ACHN (cell line): Measurements from ENCODE around the gene SLC4A11.
A peak's percentile ranks its signal among the peaks of the same experiment; 100 is the strongest.

Source experiments
- DNase-seq: peaks from one replicate; pipeline ENCODE4 v3.0.0-alpha.2; 2015
- in situ Hi-C: cut with HindIII; loops from 2 replicates; pipeline ENCODE4 v1.10.0; 2017; ENCODE audit warnings: low sequenced_read_pairs, low pct_ligation_motif_present, low pct_unique_long_range_greater_than_20kb

The SLC4A11 gene

GRCh38 chr20:3213226-3213625 is 25.8 kb downstream of the SLC4A11 start:
- DNase-seq = no peak
- in situ Hi-C loops = no loop called here

GRCh38 chr20:3210346-3210745 is 28.6 kb downstream of the SLC4A11 start:
- DNase-seq = no peak
- in situ Hi-C loops = no loop called here

DNA sequence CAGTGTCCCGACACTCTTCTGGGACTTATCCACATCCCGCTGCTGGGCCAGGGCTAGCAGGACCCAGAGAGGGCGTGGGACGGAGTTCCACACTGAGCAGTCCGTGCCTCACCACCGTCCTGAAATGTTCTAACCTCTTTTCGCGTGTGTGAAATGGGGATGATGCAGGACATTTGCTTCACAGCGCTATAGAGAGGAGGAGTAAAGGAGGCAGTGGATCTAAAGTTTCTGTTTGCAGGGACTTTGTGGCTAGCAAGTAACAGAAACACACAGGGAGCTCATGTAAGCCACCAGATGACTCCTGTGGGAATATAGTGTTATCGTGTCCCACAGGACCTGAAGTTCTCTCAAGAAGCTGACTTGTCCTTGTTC is 29.1 kb downstream of the SLC4A11 start:
- DNase-seq = no peak
- in situ Hi-C loops = no loop called here

GRCh38 chr20:3209257-3209945 is 29.6 kb downstream of the SLC4A11 start, which contains the start of gene ITPA:
Gene ITPA (plus strand): TSS chr20:3209498. CDS start chr20:3209552, 54 bp downstream.
- peak; percentile 27 for DNase-seq
- in situ Hi-C loops = no loop called here

- DNase-seq = no peak
Observed at GRCh38 chr20:3208786-3209256, 30.2 kb downstream of the SLC4A11 start.

GRCh38 chr20:3204124-3204794 is 34.7 kb downstream of the SLC4A11 start, which contains the start of gene DDRGK1:
Gene DDRGK1 (minus strand): TSS chr20:3204682. CDS start chr20:3204627, 55 bp downstream.
- DNase-seq = peak; percentile 78
- in situ Hi-C loops = no loop called here

More at GRCh38 chr20:3208786-3209256, 30.2 kb downstream of the SLC4A11 start:
- in situ Hi-C loops = no loop called here

GRCh38 chr20:3203315-3204123 is 35.5 kb downstream of the SLC4A11 start:
- in situ Hi-C loops = no loop called here
- peak; percentile 29 for DNase-seq

- no peak for DNase-seq
- in situ Hi-C loops = no loop called here
Observed at GRCh38 chr20:3202965-3203314, 36.0 kb downstream of the SLC4A11 start.

DNA sequence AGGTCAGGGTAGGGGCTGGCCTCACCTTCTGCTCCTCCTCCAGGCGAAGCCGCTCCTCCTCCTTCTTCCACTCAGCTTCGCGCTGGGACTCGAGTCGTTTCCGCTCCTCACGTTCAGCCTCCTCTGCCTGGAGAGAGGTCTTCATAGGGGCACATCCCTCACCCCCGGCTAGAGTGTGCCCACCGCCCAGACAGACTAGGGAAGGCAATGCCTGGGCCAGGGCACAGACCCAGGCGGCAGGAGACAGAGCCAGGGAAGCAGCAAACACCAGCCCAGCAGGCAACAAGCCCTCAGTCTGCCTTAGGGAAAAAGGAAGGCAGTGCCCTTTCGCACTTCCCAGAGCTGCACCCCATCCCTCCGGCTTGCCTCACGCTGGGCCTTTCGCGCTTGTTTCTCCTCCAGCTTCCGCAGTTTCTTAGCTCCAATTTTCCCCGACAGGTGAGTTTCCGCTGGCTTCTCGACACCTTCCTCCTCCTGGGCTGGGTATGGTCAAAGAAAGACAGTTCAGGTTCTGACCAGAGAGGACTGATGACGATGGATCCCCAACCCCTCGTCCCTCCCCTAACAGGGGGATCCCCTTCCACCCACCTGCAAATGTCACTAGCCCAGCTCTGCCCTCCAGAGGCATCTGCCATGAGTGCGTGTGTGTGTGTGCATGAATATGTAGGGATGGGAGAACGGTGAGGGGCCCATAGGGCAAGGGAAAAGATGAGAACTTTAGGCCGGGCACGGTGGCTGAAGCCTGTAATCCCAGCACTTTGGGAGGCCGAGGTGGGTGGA is 38.8 kb downstream of the SLC4A11 start:
- DNase-seq = no peak
- in situ Hi-C loops = no loop called here

DNA sequence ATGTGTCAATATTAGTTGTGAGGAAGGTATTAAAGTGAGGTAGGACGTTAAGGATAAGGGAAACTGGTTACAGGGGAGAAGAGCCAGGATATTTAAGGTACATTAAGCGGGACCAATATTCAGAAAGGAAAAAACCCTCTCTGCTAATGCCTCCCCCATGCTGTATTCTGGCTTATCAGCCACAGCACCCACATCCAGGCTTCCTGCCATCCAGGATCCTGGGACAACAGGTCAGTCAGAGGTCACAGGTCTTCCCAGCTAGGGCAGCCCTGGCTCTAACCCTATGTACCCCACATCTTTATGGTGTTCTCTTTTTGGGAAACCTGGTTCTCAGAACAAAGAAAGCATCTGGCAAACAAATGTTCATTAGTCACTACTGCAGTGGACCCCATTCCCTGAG is 39.8 kb downstream of the SLC4A11 start:
- no peak for DNase-seq
- in situ Hi-C loops = no loop called here

DNA sequence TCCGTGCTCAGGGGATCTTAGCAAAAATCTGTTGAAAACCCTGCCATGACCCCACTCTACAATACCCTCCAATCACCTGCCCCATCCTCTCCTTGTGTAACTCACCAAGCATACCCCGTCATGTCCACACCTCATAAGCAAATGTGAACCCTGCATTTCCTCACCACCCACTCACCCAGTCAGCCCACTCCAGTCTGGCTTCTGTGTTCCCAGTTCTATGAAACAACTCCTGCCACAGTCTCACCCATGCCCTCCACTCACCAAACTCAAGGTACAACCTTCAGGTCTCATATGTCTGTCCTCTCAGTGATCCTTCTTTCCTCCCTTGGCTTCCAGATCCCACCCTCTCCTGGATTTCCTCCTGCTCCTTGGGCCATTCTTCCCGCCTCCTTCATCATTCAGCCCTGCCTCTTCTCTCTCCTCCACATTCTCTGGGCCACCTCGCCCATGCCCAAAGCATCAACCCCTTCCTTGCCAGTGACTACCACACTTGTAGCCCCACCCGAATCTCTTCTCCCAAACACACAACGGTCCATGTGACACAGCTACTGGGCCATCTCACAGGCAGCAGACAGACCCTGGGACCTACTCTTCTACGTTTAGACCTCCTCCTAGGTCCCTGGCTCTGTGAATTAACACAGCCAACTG is 43.3 kb downstream of the SLC4A11 start:
- DNase-seq = no peak
- in situ Hi-C loops = no loop called here

- DNase-seq = no peak
- in situ Hi-C loops = no loop called here
Observed at GRCh38 chr20:3194617-3195280, 44.2 kb downstream of the SLC4A11 start.

DNA sequence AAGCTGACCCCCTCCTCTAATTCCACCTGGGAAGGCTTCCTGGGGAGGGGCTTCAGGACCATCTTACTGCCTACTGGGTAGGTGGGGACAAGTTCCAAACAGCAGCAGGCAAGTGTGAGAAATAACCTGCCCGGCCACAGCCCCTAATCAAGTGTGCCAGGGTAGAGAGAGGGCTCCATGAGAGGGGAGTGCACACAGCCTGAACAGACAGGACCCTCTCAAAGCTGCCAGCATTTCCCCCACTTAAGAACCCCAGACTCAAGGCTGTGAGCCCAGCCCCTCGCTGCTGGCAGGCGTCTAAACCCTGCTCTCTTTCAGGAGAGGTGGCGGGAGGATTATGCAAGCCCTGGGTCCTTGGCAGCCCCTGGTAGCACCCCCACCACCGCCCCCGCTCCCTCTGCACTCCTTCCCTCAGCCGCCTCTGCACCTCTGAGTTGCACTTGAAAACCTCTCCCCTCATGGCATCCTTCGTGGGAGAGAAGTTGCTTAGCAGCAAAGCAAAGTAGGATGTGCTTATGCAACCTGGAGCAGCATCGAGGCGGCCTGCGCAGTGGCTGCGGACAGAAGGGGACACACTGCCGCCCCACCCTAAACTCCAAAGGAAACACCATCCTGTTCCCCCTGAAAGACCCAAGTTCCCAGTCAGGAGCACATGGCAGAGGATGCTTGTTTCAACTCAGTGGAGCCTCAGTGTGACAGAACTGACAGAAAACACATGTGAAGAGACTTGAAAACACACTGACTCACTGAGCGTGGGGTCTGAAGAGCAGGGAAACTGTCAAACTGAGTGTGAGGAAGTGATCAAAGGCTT is 45.0 kb downstream of the SLC4A11 start:
- DNase-seq = no peak
- in situ Hi-C loops = no loop called here

GRCh38 chr20:3192226-3193015 is 46.6 kb downstream of the SLC4A11 start:
- in situ Hi-C loops = no loop called here
- DNase-seq = no peak

DNA sequence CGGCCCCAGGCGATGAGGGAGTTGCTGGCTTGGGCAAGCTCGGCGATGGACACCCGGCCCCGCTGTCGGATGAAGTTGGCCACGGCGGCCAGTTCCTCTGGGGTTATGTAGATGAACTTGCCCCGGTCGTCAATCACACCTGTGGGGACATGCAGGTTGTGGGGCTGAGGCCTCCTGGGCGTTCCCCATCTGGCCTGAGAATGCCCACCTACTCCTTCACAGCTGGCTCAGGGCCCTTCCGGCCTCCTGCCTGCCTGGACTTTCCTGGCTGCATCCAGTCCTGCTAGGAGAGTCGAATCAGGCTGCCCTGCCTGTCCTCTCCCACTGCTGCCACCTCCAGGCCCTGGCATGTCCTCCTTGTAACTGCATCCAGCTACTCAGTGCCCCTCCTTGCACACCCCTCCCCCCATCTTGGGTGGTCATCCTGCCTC is 48.3 kb downstream of the SLC4A11 start:
- in situ Hi-C loops = no loop called here
- no peak for DNase-seq

GRCh38 chr20:3189561-3190131 is 49.3 kb downstream of the SLC4A11 start:
- in situ Hi-C loops = no loop called here

More at GRCh38 chr20:3189561-3190131, 49.3 kb downstream of the SLC4A11 start:
- no peak for DNase-seq
